Progenitor cell of endocrine pancreas (in vitro differentiated cells): ENCODE data around the gene ACAA1. TPM values are rescaled to one million over a fixed set of nuclear protein-coding genes. Genes with fewer than 3 reads are reported as not detected.

ENCODE experiments used
- DNase-seq: peaks from one replicate; pipeline ENCODE4 v3.0.0; 2021; ENCODE audit warnings: low spot score; ENCODE audit not compliant: unreplicated experiment
- H3K27ac Mint-ChIP-seq: 2 replicates; pipeline ENCODE4 v1.8.0; 2021; ENCODE audit warnings: mild to moderate bottlenecking, moderate library complexity, mixed read lengths
- H3K27me3 Mint-ChIP-seq: 2 replicates; pipeline ENCODE4 v1.8.0; 2021; ENCODE audit warnings: mixed read lengths
- H3K36me3 Mint-ChIP-seq: 2 replicates; pipeline ENCODE4 v1.8.0; 2022; ENCODE audit warnings: mixed read lengths; ENCODE audit not compliant: insufficient read depth
- H3K4me1 Mint-ChIP-seq: 2 replicates; pipeline ENCODE4 v1.8.0; 2021; ENCODE audit warnings: low read depth, mixed read lengths
- H3K4me3 Mint-ChIP-seq: 2 replicates; pipeline ENCODE4 v1.8.0; 2021; ENCODE audit warnings: low read depth, mild to moderate bottlenecking, moderate library complexity, mixed read lengths
- H3K9me3 Mint-ChIP-seq: 2 replicates; pipeline ENCODE4 v1.8.0; 2021; ENCODE audit warnings: low read depth, mixed read lengths
- CTCF ChIP-seq: fragments of 200-600 bp; sonication (generic); IDR thresholded peaks from one replicate; pipeline ENCODE4 v1.5.0; 2021; ENCODE audit warnings: antibody characterized with exemption, mild to moderate bottlenecking; ENCODE audit not compliant: unreplicated experiment
- total RNA-seq: library from RNA; stranded (reverse); gene quantifications from 2 replicates; pipeline ENCODE4 v1.2.1, GENCODE V29; 2021

The ACAA1 gene
- total RNA-seq, 1 donor from 2014 or later, result 97.8 TPM

GRCh38 chr3:38126121-38126892 is 10.6 kb downstream of the ACAA1 start:
- H3K9me3 Mint-ChIP-seq, result no peaks in the 10 kb centered on the region
- no peak for DNase-seq
- TF ChIP-seq CTCF, result no peak
- no peak overlapping the region for H3K27ac Mint-ChIP-seq
- H3K4me3 Mint-ChIP-seq, result no peak overlapping the region
- H3K36me3 Mint-ChIP-seq, result peaks cover 19% of the 10 kb centered on the region
- no peaks in the 10 kb centered on the region for H3K27me3 Mint-ChIP-seq
- no peaks in the 10 kb centered on the region for H3K4me1 Mint-ChIP-seq

GRCh38 chr3:38125305-38126120 is 11.4 kb downstream of the ACAA1 start:
- DNase-seq, result no peak
- Mint-ChIP-seq H3K36me3 (peaks cover 21% of the 10 kb centered on the region), H3K27me3 (no peaks in the 10 kb centered on the region), H3K4me1 (no peaks in the 10 kb centered on the region), H3K4me3 (no peak overlapping the region), H3K9me3 (no peaks in the 10 kb centered on the region), H3K27ac (no peak overlapping the region)
- TF ChIP-seq CTCF, result no peak

- no peak for TF ChIP-seq CTCF
- H3K27ac Mint-ChIP-seq, result peak overlapping the region; percentile 34
- H3K36me3 Mint-ChIP-seq, result peaks cover 22% of the 10 kb centered on the region
- H3K9me3 Mint-ChIP-seq, result no peaks in the 10 kb centered on the region
- no peak overlapping the region for H3K4me3 Mint-ChIP-seq
- no peaks in the 10 kb centered on the region for H3K27me3 Mint-ChIP-seq
- no peaks in the 10 kb centered on the region for H3K4me1 Mint-ChIP-seq
- no peak for DNase-seq
Measured at GRCh38 chr3:38124324-38125122, 12.4 kb downstream of the ACAA1 start.

- no peak overlapping the region for H3K4me3 Mint-ChIP-seq
- H3K4me1 Mint-ChIP-seq, result no peaks in the 10 kb centered on the region
- H3K9me3 Mint-ChIP-seq, result no peaks in the 10 kb centered on the region
- DNase-seq, result no peak
- no peak overlapping the region for H3K27ac Mint-ChIP-seq
- no peaks in the 10 kb centered on the region for H3K27me3 Mint-ChIP-seq
- TF ChIP-seq CTCF, result no peak
- peaks cover 22% of the 10 kb centered on the region for H3K36me3 Mint-ChIP-seq
Measured at GRCh38 chr3:38122712-38123290, 14.1 kb downstream of the ACAA1 start.
